T-helper 1 cell treated with Interleukin-12 subunit alpha and Interleukin-12 subunit beta and Interleukin-4 antibody, amounts not matched to agents 30 μg/mL and 1 μg/mL, for 36 hours (primary cell): Measurements from ENCODE around the gene CUBN.
"Not testable (repeated sequence)": the region's sequence is repeated elsewhere in the genome, so short reads cannot be mapped to it uniquely, and the experiment has no call there.

Experiments used
- H3K27ac Mint-ChIP-seq: one replicate; pipeline ENCODE4 v1.8.0; 2021; ENCODE audit warnings: mild to moderate bottlenecking, mixed read lengths
- H3K27me3 Mint-ChIP-seq: one replicate; pipeline ENCODE4 v1.8.0; 2021; ENCODE audit warnings: low read depth, mixed read lengths
- H3K36me3 Mint-ChIP-seq: one replicate; pipeline ENCODE4 v1.8.0; 2021; ENCODE audit warnings: low read depth, mixed read lengths
- H3K4me1 Mint-ChIP-seq: one replicate; pipeline ENCODE4 v1.8.0; 2021; ENCODE audit warnings: low read depth, mixed read lengths
- H3K4me3 Mint-ChIP-seq: one replicate; pipeline ENCODE4 v1.8.0; 2021; ENCODE audit warnings: mild to moderate bottlenecking, moderate library complexity, mixed read lengths
- H3K9me3 Mint-ChIP-seq: one replicate; pipeline ENCODE4 v1.8.0; 2021; ENCODE audit warnings: mixed read lengths

The CUBN gene

GRCh38 chr10:17125206-17125893, 4.3 kb downstream of the CUBN start:
- H3K9me3 Mint-ChIP-seq = no peaks in the 10 kb centered on the region
- no peaks in the 10 kb centered on the region for H3K36me3 Mint-ChIP-seq
- H3K27me3 Mint-ChIP-seq = peaks cover 8% of the 10 kb centered on the region
- H3K27ac Mint-ChIP-seq = no peak overlapping the region
- H3K4me3 Mint-ChIP-seq = no peak overlapping the region
- peaks cover 6% of the 10 kb centered on the region for H3K4me1 Mint-ChIP-seq

GRCh38 chr10:17123961-17124360, 5.7 kb downstream of the CUBN start:
- Mint-ChIP-seq H3K9me3 (no peaks in the 10 kb centered on the region), H3K36me3 (no peaks in the 10 kb centered on the region), H3K4me3 (no peak overlapping the region), H3K4me1 (peaks cover 6% of the 10 kb centered on the region), H3K27me3 (peaks cover 11% of the 10 kb centered on the region), H3K27ac (no peak overlapping the region)

- Mint-ChIP-seq H3K9me3 (no peaks in the 10 kb centered on the region), H3K4me1 (peaks cover 6% of the 10 kb centered on the region), H3K36me3 (no peaks in the 10 kb centered on the region), H3K27me3 (peaks cover 11% of the 10 kb centered on the region), H3K4me3 (no peak overlapping the region), H3K27ac (no peak overlapping the region)
Observed at GRCh38 chr10:17122726-17123661, 6.6 kb downstream of the CUBN start.

GRCh38 chr10:17122052-17122451, 7.6 kb downstream of the CUBN start:
- Mint-ChIP-seq H3K4me1 (peaks cover 4% of the 10 kb centered on the region), H3K4me3 (no peak overlapping the region), H3K9me3 (no peaks in the 10 kb centered on the region), H3K27me3 (peaks cover 11% of the 10 kb centered on the region), H3K27ac (no peak overlapping the region), H3K36me3 (no peaks in the 10 kb centered on the region)

- Mint-ChIP-seq H3K36me3 (no peaks in the 10 kb centered on the region), H3K27ac (no peak overlapping the region), H3K4me3 (no peak overlapping the region), H3K27me3 (peaks cover 7% of the 10 kb centered on the region), H3K4me1 (no peaks in the 10 kb centered on the region), H3K9me3 (no peaks in the 10 kb centered on the region)
Observed at GRCh38 chr10:17120694-17121093, 8.9 kb downstream of the CUBN start.

- Mint-ChIP-seq H3K36me3 (no peaks in the 10 kb centered on the region), H3K4me3 (no peak overlapping the region), H3K27me3 (peaks cover 7% of the 10 kb centered on the region), H3K4me1 (peaks cover 3% of the 10 kb centered on the region), H3K9me3 (no peaks in the 10 kb centered on the region), H3K27ac (no peak overlapping the region)
Observed at GRCh38 chr10:17119845-17120244, 9.8 kb downstream of the CUBN start.

- peaks cover 3% of the 10 kb centered on the region for H3K4me1 Mint-ChIP-seq
- H3K36me3 Mint-ChIP-seq = no peaks in the 10 kb centered on the region
- no peak overlapping the region for H3K27ac Mint-ChIP-seq
- H3K4me3 Mint-ChIP-seq = no peak overlapping the region
- H3K9me3 Mint-ChIP-seq = no peaks in the 10 kb centered on the region
- H3K27me3 Mint-ChIP-seq = peaks cover 7% of the 10 kb centered on the region
Observed at GRCh38 chr10:17116193-17116592, 13.4 kb downstream of the CUBN start.

GRCh38 chr10:17115683-17116082, 13.9 kb downstream of the CUBN start:
- Mint-ChIP-seq H3K9me3 (no peaks in the 10 kb centered on the region), H3K27ac (no peak overlapping the region), H3K4me3 (no peak overlapping the region), H3K4me1 (peaks cover 3% of the 10 kb centered on the region), H3K27me3 (peaks cover 7% of the 10 kb centered on the region), H3K36me3 (no peaks in the 10 kb centered on the region)

GRCh38 chr10:17114878-17115444, 14.7 kb downstream of the CUBN start:
- not testable (repeated sequence) for H3K27me3 Mint-ChIP-seq, H3K27ac Mint-ChIP-seq, H3K36me3 Mint-ChIP-seq, H3K4me3 Mint-ChIP-seq, H3K4me1 Mint-ChIP-seq, H3K9me3 Mint-ChIP-seq

GRCh38 chr10:17113889-17114540, 15.6 kb downstream of the CUBN start:
- no peak overlapping the region for H3K27ac Mint-ChIP-seq
- no peaks in the 10 kb centered on the region for H3K27me3 Mint-ChIP-seq
- H3K36me3 Mint-ChIP-seq = peaks cover 2% of the 10 kb centered on the region
- H3K4me1 Mint-ChIP-seq = peaks cover 3% of the 10 kb centered on the region
- no peaks in the 10 kb centered on the region for H3K9me3 Mint-ChIP-seq
- H3K4me3 Mint-ChIP-seq = no peak overlapping the region

GRCh38 chr10:17113346-17113745, 16.3 kb downstream of the CUBN start:
- H3K9me3 Mint-ChIP-seq = no peaks in the 10 kb centered on the region
- no peak overlapping the region for H3K4me3 Mint-ChIP-seq
- H3K4me1 Mint-ChIP-seq = peaks cover 3% of the 10 kb centered on the region
- H3K27me3 Mint-ChIP-seq = no peaks in the 10 kb centered on the region
- H3K27ac Mint-ChIP-seq = no peak overlapping the region
- H3K36me3 Mint-ChIP-seq = peaks cover 2% of the 10 kb centered on the region

- no peak overlapping the region for H3K27ac Mint-ChIP-seq
- H3K4me3 Mint-ChIP-seq = no peak overlapping the region
- H3K4me1 Mint-ChIP-seq = peaks cover 3% of the 10 kb centered on the region
- peaks cover 2% of the 10 kb centered on the region for H3K36me3 Mint-ChIP-seq
- no peaks in the 10 kb centered on the region for H3K27me3 Mint-ChIP-seq
- no peaks in the 10 kb centered on the region for H3K9me3 Mint-ChIP-seq
Observed at GRCh38 chr10:17112566-17112965, 17.0 kb downstream of the CUBN start.

- no peaks in the 10 kb centered on the region for H3K27me3 Mint-ChIP-seq
- peaks cover 2% of the 10 kb centered on the region for H3K36me3 Mint-ChIP-seq
- H3K9me3 Mint-ChIP-seq = no peaks in the 10 kb centered on the region
- H3K27ac Mint-ChIP-seq = no peak overlapping the region
- H3K4me3 Mint-ChIP-seq = no peak overlapping the region
- no peaks in the 10 kb centered on the region for H3K4me1 Mint-ChIP-seq
Observed at GRCh38 chr10:17109475-17110207, 20.0 kb downstream of the CUBN start.

- Mint-ChIP-seq H3K36me3 (peaks cover 2% of the 10 kb centered on the region), H3K27me3 (no peaks in the 10 kb centered on the region), H3K4me3 (no peak overlapping the region), H3K9me3 (no peaks in the 10 kb centered on the region), H3K4me1 (no peaks in the 10 kb centered on the region), H3K27ac (no peak overlapping the region)
Observed at GRCh38 chr10:17109046-17109445, 20.6 kb downstream of the CUBN start.
